Fibroblast of lung (primary cell): ENCODE results near the gene ETS2. TPM values are rescaled to one million over a fixed set of nuclear protein-coding genes. Genes with fewer than 3 reads are reported as not detected.
A peak's percentile ranks its signal among the peaks of the same experiment; 100 is the strongest.

ENCODE experiments used
- DNase-seq, 2 donors: peaks; one replicate each; pipeline versions ENCODE4 v3.0.0 to v3.0.0-alpha.2; 2010; ENCODE audit warnings: low read depth in 2 of 2
- H2AFZ ChIP-seq: 2 replicates; pipeline ENCODE4 v1.5.1; 2012; ENCODE audit warnings: low read length, control low read depth, inconsistent platforms
- H3K27ac ChIP-seq: 2 replicates; pipeline ENCODE4 v1.5.1; 2011; ENCODE audit warnings: low read length, control low read depth; ENCODE audit not compliant: insufficient read depth
- H3K27me3 ChIP-seq: 2 replicates; pipeline ENCODE4 v1.5.1; 2011; ENCODE audit warnings: mild to moderate bottlenecking, low read length; ENCODE audit not compliant: control insufficient read depth, insufficient read depth
- H3K36me3 ChIP-seq: 2 replicates; pipeline ENCODE4 v1.5.1; 2011; ENCODE audit warnings: low read length; ENCODE audit not compliant: control insufficient read depth, insufficient read depth
- H3K4me1 ChIP-seq: 2 replicates; pipeline ENCODE4 v1.5.1; 2011; ENCODE audit warnings: low read length; ENCODE audit not compliant: control insufficient read depth, insufficient read depth; ENCODE audit errors: extremely low read depth
- H3K4me2 ChIP-seq: 2 replicates; pipeline ENCODE4 v1.5.1; 2011; ENCODE audit warnings: low read length, control low read depth; ENCODE audit not compliant: insufficient read depth; ENCODE audit errors: extremely low read depth
- H3K4me3 ChIP-seq, 4 experiments: fragments of 200-600 bp in 1 of 4; sonication (generic) in 1 of 4; replicated peaks in 1 of 4; 2 replicates each; pipeline ENCODE4 v1.5.1; 2011 to 2016; ENCODE audit warnings: low read length in 4 of 4, low read depth in 3 of 4, mild to moderate bottlenecking in 3 of 4, control low read depth in 2 of 4, inconsistent platforms in 1 of 4, mixed read lengths in 1 of 4; ENCODE audit not compliant: insufficient read depth in 1 of 4; ENCODE audit errors: control extremely low read depth in 1 of 4
- H3K79me2 ChIP-seq: 2 replicates; pipeline ENCODE4 v1.5.1; 2012; ENCODE audit warnings: mild to moderate bottlenecking, low read length, inconsistent platforms; ENCODE audit not compliant: control insufficient read depth, insufficient read depth
- H3K9ac ChIP-seq: 2 replicates; pipeline ENCODE4 v1.5.1; 2011; ENCODE audit warnings: mild to moderate bottlenecking, low read length, control low read depth; ENCODE audit not compliant: insufficient read depth
- H3K9me3 ChIP-seq: 2 replicates; pipeline ENCODE4 v1.5.1; 2012; ENCODE audit warnings: low read depth, low read length; ENCODE audit not compliant: control insufficient read depth, insufficient read depth
- H4K20me1 ChIP-seq: 2 replicates; pipeline ENCODE4 v1.5.1; 2011; ENCODE audit warnings: low read length; ENCODE audit not compliant: control insufficient read depth, insufficient read depth; ENCODE audit errors: extremely low read depth
- EZH2 ChIP-seq: IDR thresholded peaks from 2 replicates; pipeline ENCODE4 v1.5.1; 2012; ENCODE audit warnings: low read length, control low read depth, mild to moderate bottlenecking; ENCODE audit errors: missing control alignments
- polyA plus RNA-seq, 2 donors: library from polyadenylated mRNA; depleted of rRNA in 1 of 2; stranded (reverse) in 1 of 2; unstranded in 1 of 2; fragments of >200 nt; gene quantifications; 2 replicates each; pipeline ENCODE4 v1.2.1, GENCODE V29; 2011 to 2012; ENCODE audit warnings: missing spikeins in 1 of 2
- total RNA-seq: library from RNA; depleted of rRNA; stranded (reverse); fragments of >200 nt; gene quantifications from 2 replicates; pipeline ENCODE4 v1.2.1, GENCODE V29; 2014
- TF ChIP-seq, protein P1 (sequence below), 2 donors: IDR thresholded peaks in 1 of 2; conservative IDR thresholded peaks in 1 of 2; 1 replicate in 1 of 2; 2 replicates in 1 of 2; pipeline ENCODE4 v1.5.1; 2011 to 2012; ENCODE audit warnings: low read length in 2 of 2, control low read depth in 1 of 2, inconsistent platforms in 1 of 2, low read depth in 1 of 2, mild to moderate bottlenecking in 1 of 2

The ETS2 gene
- total and polyA plus RNA-seq, 2 donors (not counting 1 experiment from before 2014, with no cell fraction given) = 28.0 to 77.3 TPM

DNA sequence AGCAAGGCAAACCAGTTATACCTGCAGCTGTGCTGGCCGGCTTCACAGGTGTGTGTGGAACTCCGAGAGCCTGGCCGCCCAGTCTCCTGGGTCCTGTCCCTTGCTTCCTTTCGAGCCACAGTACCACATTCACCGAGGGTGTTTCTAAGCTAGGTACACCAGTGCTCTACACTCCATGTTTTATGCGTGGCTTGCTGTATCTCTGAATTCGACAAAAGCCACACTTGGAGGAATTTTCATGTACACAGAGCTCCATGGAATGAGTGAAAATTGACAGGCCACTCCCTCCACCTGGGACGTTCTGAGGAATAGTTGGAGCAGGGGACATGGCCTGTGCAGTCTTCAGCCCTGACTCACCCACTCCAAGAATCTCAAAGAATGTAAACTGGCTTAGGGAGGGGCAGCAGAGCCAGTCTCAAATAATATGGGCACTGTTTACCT is 14.0 kb downstream of the ETS2 start:
- Histone ChIP-seq H3K27ac (peak overlapping the region; percentile 29), H3K4me2 (peak overlapping the region; percentile 20), H3K79me2 (peaks cover 8% of the 10 kb centered on the region), H3K4me1 (peaks cover 37% of the 10 kb centered on the region), H2AFZ (no peak overlapping the region), H3K27me3 (no peaks in the 10 kb centered on the region), H3K4me3 (no peak overlapping the region), H4K20me1 (no peaks in the 10 kb centered on the region), H3K9ac (no peak overlapping the region), H3K9me3 (no peaks in the 10 kb centered on the region), H3K36me3 (peaks cover 45% of the 10 kb centered on the region)
- peak; percentile 56 to 88 for DNase-seq
- TF ChIP-seq, protein P1, sequence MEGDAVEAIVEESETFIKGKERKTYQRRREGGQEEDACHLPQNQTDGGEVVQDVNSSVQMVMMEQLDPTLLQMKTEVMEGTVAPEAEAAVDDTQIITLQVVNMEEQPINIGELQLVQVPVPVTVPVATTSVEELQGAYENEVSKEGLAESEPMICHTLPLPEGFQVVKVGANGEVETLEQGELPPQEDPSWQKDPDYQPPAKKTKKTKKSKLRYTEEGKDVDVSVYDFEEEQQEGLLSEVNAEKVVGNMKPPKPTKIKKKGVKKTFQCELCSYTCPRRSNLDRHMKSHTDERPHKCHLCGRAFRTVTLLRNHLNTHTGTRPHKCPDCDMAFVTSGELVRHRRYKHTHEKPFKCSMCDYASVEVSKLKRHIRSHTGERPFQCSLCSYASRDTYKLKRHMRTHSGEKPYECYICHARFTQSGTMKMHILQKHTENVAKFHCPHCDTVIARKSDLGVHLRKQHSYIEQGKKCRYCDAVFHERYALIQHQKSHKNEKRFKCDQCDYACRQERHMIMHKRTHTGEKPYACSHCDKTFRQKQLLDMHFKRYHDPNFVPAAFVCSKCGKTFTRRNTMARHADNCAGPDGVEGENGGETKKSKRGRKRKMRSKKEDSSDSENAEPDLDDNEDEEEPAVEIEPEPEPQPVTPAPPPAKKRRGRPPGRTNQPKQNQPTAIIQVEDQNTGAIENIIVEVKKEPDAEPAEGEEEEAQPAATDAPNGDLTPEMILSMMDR (conservative IDR thresholded peaks at IDR 0.05 in 1 of 2, IDR thresholded peaks at IDR 0.05 in 1 of 2; ENCODE audit: low read depth in 1 of 2, low read length in 2 of 2) = no peak
- TF ChIP-seq EZH2 = no peak

DNA sequence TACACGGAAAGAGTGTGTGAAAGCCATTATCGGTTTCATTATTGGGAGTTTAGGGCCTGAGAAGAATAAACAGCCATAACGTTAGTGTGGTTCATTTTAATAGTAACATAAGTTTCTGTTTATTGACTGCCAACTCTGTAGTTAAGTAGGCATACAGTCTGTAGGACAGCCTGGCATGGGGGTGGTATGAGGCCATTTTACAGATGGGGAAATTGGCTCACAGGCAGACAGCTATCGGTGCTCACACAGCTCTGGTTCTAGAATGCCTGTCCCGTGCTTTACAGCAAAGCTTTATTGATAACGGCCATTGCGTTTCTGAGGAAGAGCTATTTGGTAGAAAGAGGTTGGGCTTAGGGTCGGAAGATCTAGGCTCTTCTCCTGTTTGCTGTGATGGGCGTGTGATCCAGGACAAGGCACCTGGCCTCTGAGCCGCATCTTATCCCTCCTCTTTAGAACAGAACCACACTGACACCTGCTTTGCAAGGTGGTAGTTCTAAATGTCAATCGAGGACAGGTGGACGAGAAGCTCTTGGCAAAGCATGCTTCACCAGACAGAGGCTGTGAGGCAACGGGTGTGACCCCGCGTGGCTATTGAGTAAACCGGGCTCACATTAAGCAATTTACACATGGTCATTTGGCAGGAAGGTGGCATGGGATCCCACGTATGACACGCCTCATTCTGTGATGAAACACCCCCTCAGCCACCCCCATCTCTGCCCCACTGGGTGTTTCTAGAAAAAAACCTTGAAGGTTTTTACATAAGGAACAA is 14.9 kb downstream of the ETS2 start:
- Histone ChIP-seq H3K36me3 (peaks cover 41% of the 10 kb centered on the region), H3K4me3 (no peak overlapping the region), H4K20me1 (no peaks in the 10 kb centered on the region), H3K4me2 (no peak overlapping the region), H3K4me1 (peaks cover 42% of the 10 kb centered on the region), H2AFZ (no peak overlapping the region), H3K27me3 (no peaks in the 10 kb centered on the region), H3K79me2 (peaks cover 8% of the 10 kb centered on the region), H3K27ac (peak overlapping the region; percentile 86), H3K9me3 (no peaks in the 10 kb centered on the region), H3K9ac (no peak overlapping the region)
- TF ChIP-seq EZH2 = no peak
- TF ChIP-seq, protein P1 (conservative IDR thresholded peaks at IDR 0.05 in 1 of 2, IDR thresholded peaks at IDR 0.05 in 1 of 2; ENCODE audit: low read depth in 1 of 2, low read length in 2 of 2) = no peak
- peak in 1 of 2 donors; percentile 62 for DNase-seq

DNA sequence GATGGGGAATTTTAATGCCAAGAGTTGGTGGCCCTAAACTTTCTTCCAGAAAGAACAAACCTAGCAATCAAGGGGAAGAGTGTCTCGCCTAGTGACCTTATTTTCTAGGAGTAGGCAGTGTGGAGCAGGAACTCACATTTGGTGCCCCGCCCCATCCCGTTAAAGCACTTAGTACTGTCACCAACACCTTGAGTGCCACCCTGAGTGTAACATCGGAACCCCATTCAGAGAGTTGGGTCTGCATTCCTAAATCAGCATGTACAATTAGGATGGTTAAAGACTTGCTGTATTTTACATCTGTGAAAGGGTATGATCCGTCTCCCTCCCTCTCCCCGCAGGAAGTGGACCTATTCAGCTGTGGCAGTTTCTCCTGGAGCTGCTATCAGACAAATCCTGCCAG is 15.5 kb downstream of the ETS2 start:
- Histone ChIP-seq H3K27ac (peak overlapping the region; percentile 86), H3K4me3 (no peak overlapping the region), H3K9me3 (no peaks in the 10 kb centered on the region), H3K4me2 (no peak overlapping the region), H4K20me1 (no peaks in the 10 kb centered on the region), H3K79me2 (peaks cover 8% of the 10 kb centered on the region), H3K9ac (no peak overlapping the region), H3K4me1 (peaks cover 42% of the 10 kb centered on the region), H3K27me3 (no peaks in the 10 kb centered on the region), H3K36me3 (peaks cover 40% of the 10 kb centered on the region), H2AFZ (no peak overlapping the region)
- no peak for TF ChIP-seq EZH2
- TF ChIP-seq, protein P1 (conservative IDR thresholded peaks at IDR 0.05 in 1 of 2, IDR thresholded peaks at IDR 0.05 in 1 of 2; ENCODE audit: low read depth in 1 of 2, low read length in 2 of 2) = no peak
- DNase-seq = no peak
